Astrocyte (in vitro differentiated cells and primary cell): ENCODE data around the gene PPM1F.

ENCODE experiments used
- EZH2 ChIP-seq: IDR thresholded peaks from 2 replicates; pipeline ENCODE4 v1.6.1; 2012; ENCODE audit warnings: mild to moderate bottlenecking, low read length, inconsistent platforms; ENCODE audit not compliant: insufficient read depth
- TF ChIP-seq, protein P1 (sequence below): IDR thresholded peaks from 2 replicates; pipeline ENCODE4 v1.5.1; 2011; ENCODE audit warnings: low read depth, mild to moderate bottlenecking, inconsistent platforms, low read length, moderate library complexity; ENCODE audit not compliant: insufficient read depth

GRCh38 chr22:21975273-21975672, 22.6 kb upstream of the PPM1F start:
- TF ChIP-seq, protein P1, sequence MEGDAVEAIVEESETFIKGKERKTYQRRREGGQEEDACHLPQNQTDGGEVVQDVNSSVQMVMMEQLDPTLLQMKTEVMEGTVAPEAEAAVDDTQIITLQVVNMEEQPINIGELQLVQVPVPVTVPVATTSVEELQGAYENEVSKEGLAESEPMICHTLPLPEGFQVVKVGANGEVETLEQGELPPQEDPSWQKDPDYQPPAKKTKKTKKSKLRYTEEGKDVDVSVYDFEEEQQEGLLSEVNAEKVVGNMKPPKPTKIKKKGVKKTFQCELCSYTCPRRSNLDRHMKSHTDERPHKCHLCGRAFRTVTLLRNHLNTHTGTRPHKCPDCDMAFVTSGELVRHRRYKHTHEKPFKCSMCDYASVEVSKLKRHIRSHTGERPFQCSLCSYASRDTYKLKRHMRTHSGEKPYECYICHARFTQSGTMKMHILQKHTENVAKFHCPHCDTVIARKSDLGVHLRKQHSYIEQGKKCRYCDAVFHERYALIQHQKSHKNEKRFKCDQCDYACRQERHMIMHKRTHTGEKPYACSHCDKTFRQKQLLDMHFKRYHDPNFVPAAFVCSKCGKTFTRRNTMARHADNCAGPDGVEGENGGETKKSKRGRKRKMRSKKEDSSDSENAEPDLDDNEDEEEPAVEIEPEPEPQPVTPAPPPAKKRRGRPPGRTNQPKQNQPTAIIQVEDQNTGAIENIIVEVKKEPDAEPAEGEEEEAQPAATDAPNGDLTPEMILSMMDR, result no peak
- TF ChIP-seq EZH2, result no peak
